Ishikawa (cell line): ENCODE results near the gene KLHL35.

Experiments
- CEBPB ChIP-seq: IDR thresholded peaks from 2 replicates; pipeline ENCODE4 v1.6.1; 2012
- CREB1 ChIP-seq: IDR thresholded peaks from 2 replicates; pipeline ENCODE4 v1.6.1; 2012; ENCODE audit warnings: low read depth
- EGR1 ChIP-seq: IDR thresholded peaks from 2 replicates; pipeline ENCODE4 v1.6.1; 2012
- EP300 ChIP-seq: IDR thresholded peaks from 2 replicates; pipeline ENCODE4 v1.6.1; 2012; ENCODE audit warnings: borderline replicate concordance
- FOXM1 ChIP-seq: IDR thresholded peaks from 2 replicates; pipeline ENCODE4 v1.6.1; 2012; ENCODE audit warnings: low read depth, borderline replicate concordance
- MAX ChIP-seq: IDR thresholded peaks from 2 replicates; pipeline ENCODE4 v1.6.1; 2012
- NFIC ChIP-seq: IDR thresholded peaks from 2 replicates; pipeline ENCODE4 v1.6.1; 2012
- RAD21 ChIP-seq: IDR thresholded peaks from 2 replicates; pipeline ENCODE4 v1.6.1; 2012; ENCODE audit warnings: low read depth
- REST ChIP-seq: IDR thresholded peaks from 2 replicates; pipeline ENCODE4 v1.6.1; 2012; ENCODE audit warnings: low read depth, mild to moderate bottlenecking
- TAF1 ChIP-seq: IDR thresholded peaks from 2 replicates; pipeline ENCODE4 v1.6.1; 2012; ENCODE audit warnings: low read depth, mild to moderate bottlenecking
- TCF12 ChIP-seq: IDR thresholded peaks from 2 replicates; pipeline ENCODE4 v1.6.1; 2012; ENCODE audit warnings: low read depth
- TEAD4 ChIP-seq: IDR thresholded peaks from 2 replicates; pipeline ENCODE4 v1.6.1; 2012
- USF1 ChIP-seq: IDR thresholded peaks from 2 replicates; pipeline ENCODE4 v1.6.1; 2012
- YY1 ChIP-seq: IDR thresholded peaks from 2 replicates; pipeline ENCODE4 v1.6.1; 2012; ENCODE audit warnings: low read depth
- ZBTB7A ChIP-seq: IDR thresholded peaks from 2 replicates; pipeline ENCODE4 v1.6.1; 2012; ENCODE audit warnings: low read depth

The KLHL35 gene

GRCh38 chr11:75440960-75441803, 8.2 kb upstream of the KLHL35 start:
- TF ChIP-seq NFIC (no peak), MAX (no peak), FOXM1 (no peak), TEAD4 (no peak), EP300 (no peak), USF1 (no peak), YY1 (no peak), TCF12 (no peak), ZBTB7A (no peak), TAF1 (no peak), EGR1 (no peak), CREB1 (no peak), RAD21 (no peak), REST (no peak)

GRCh38 chr11:75439495-75440120, 6.6 kb upstream of the KLHL35 start:
- TF ChIP-seq MAX (no peak), TCF12 (no peak), RAD21 (no peak), TAF1 (no peak), ZBTB7A (no peak), USF1 (no peak), NFIC (no peak), EGR1 (no peak), YY1 (no peak), CEBPB (no peak)

GRCh38 chr11:75439026-75439425, 6.0 kb upstream of the KLHL35 start:
- no peak for TF ChIP-seq TCF12
- no peak for TF ChIP-seq FOXM1
- TF ChIP-seq TAF1: no peak
- no peak for TF ChIP-seq EGR1
- TF ChIP-seq REST: no peak
- TF ChIP-seq USF1: no peak
- no peak for TF ChIP-seq NFIC
- no peak for TF ChIP-seq TEAD4
- TF ChIP-seq RAD21: no peak
- no peak for TF ChIP-seq EP300
- TF ChIP-seq MAX: no peak
- no peak for TF ChIP-seq CEBPB
- no peak for TF ChIP-seq ZBTB7A
- TF ChIP-seq CREB1: no peak
- no peak for TF ChIP-seq YY1

- no peak for TF ChIP-seq YY1
- no peak for TF ChIP-seq EP300
- TF ChIP-seq TCF12: no peak
- TF ChIP-seq NFIC: no peak
- TF ChIP-seq TEAD4: no peak
Observed at GRCh38 chr11:75437966-75438659, 5.1 kb upstream of the KLHL35 start.

GRCh38 chr11:75436806-75437205, 3.8 kb upstream of the KLHL35 start:
- TF ChIP-seq TAF1 (no peak), FOXM1 (no peak), NFIC (no peak), REST (no peak), TEAD4 (no peak), TCF12 (no peak), EP300 (no peak), EGR1 (no peak), CREB1 (no peak), RAD21 (no peak), MAX (no peak), YY1 (no peak), ZBTB7A (no peak), USF1 (no peak), CEBPB (no peak)
